OCI-LY1 (cell line): ENCODE results near the gene SYNE2.

Experiments used
- CTCF ChIP-seq: fragments of 200-600 bp; sonication (generic), shearing (Covaris generic); IDR thresholded peaks from 2 replicates; pipeline ENCODE4 v1.5.1; 2017; ENCODE audit warnings: mild to moderate bottlenecking, antibody characterized with exemption, low read length, moderate library complexity, mixed read lengths
- EZH2 ChIP-seq: fragments of 200-600 bp; sonication (generic), shearing (Covaris generic); IDR thresholded peaks from 2 replicates; pipeline ENCODE4 v1.8.0; 2017; ENCODE audit warnings: borderline replicate concordance, mixed run types, mild to moderate bottlenecking, antibody characterized with exemption, low read length, moderate library complexity, mixed read lengths

GRCh38 chr14:63848890-63849289 lies 3.9 kb upstream of the SYNE2 start:
- no peak for TF ChIP-seq CTCF
- TF ChIP-seq EZH2 = no peak
